Tibial nerve (tissue), 4 donors: ENCODE measurements around the gene KHDRBS2. TPM values are rescaled to one million over a fixed set of nuclear protein-coding genes. Genes with fewer than 3 reads are reported as not detected.

Source experiments
- DNase-seq, 2 donors: peaks; one replicate each; pipeline ENCODE4 v3.0.0-alpha.2; 2019; ENCODE audit warnings: low spot score in 2 of 2
- H3K27ac ChIP-seq, 4 donors: fragments of 200-600 bp; sonication (generic) in 3 of 4; one replicate each; pipeline ENCODE4 v1.5.1; 2017 to 2019; ENCODE audit warnings: mild to moderate bottlenecking in 1 of 4
- H3K27me3 ChIP-seq, 2 donors: fragments of 200-600 bp; sonication (generic) in 1 of 2; one replicate each; pipeline versions ENCODE4 v1.5.1 to v1.6.0; 2017 to 2019
- H3K36me3 ChIP-seq, 3 donors: fragments of 200-600 bp; sonication (generic); one replicate each; pipeline ENCODE4 v1.5.1; 2018 to 2019
- H3K4me1 ChIP-seq, 4 donors: fragments of 200-600 bp; sonication (generic) in 3 of 4; one replicate each; pipeline ENCODE4 v1.5.1; 2017 to 2019
- H3K4me3 ChIP-seq, 4 donors: fragments of 200-600 bp; sonication (generic) in 3 of 4; one replicate each; pipeline ENCODE4 v1.5.1; 2017 to 2019; ENCODE audit warnings: mild to moderate bottlenecking in 1 of 4, moderate library complexity in 1 of 4
- H3K9me3 ChIP-seq, 4 donors: fragments of 200-600 bp; sonication (generic) in 3 of 4; one replicate each; pipeline ENCODE4 v1.5.1; 2017 to 2019
- CTCF ChIP-seq, 5 experiments: fragments of 200-600 bp in 3 of 5; fragments of 450-650 bp in 2 of 5; sonication (generic) in 3 of 5; IDR thresholded peaks; one replicate each; pipeline ENCODE4 v1.5.1; 2016 to 2019; ENCODE audit warnings: antibody characterized with exemption in 5 of 5, mild to moderate bottlenecking in 3 of 5, moderate library complexity in 2 of 5
- EP300 ChIP-seq, 2 donors: sonication (generic); formaldehyde crosslinking; IDR thresholded peaks; one replicate each; pipeline ENCODE4 v1.6.1; 2017; ENCODE audit warnings: antibody characterized with exemption in 2 of 2, mild to moderate bottlenecking in 1 of 2
- POLR2A ChIP-seq, 2 donors: fragments of 450-650 bp; IDR thresholded peaks; one replicate each; pipeline ENCODE4 v1.6.1; 2017; ENCODE audit warnings: antibody characterized with exemption in 2 of 2, mild to moderate bottlenecking in 2 of 2, moderate library complexity in 2 of 2
- WGBS, 2 donors: methylation state at CpG; one replicate each; pipeline ENCODE4 v1.1.5; 2018; 5-methylcytosine and 5-hydroxymethylcytosine counted together
- total RNA-seq, 4 donors: library from RNA; depleted of rRNA; stranded (reverse); fragments of >200 nt; gene quantifications; one replicate each; pipeline ENCODE4 v1.1.0, GENCODE V29; 2016

KHDRBS2 gene
- total RNA-seq, 4 donors from 2014 or later = 0.21 to 3.3 (median 0.22) TPM; not detected in 1

- 58 to 68% methylated on average over 3 of the region's 3 CpGs for WGBS, 2 donors
- no peak overlapping the region for H3K4me3 ChIP-seq
- H3K36me3 ChIP-seq = no peaks in the 10 kb centered on the region
Measured at GRCh38 chr6:62265906-62266525, 20.0 kb downstream of the KHDRBS2 start.

GRCh38 chr6:62262283-62262682 lies 23.7 kb downstream of the KHDRBS2 start:
- no peak overlapping the region for H3K4me3 ChIP-seq
- H3K27ac ChIP-seq = no peak overlapping the region
- H3K36me3 ChIP-seq = no peaks in the 10 kb centered on the region
- H3K27me3 ChIP-seq = no peaks in the 10 kb centered on the region
- no peak for DNase-seq
- H3K9me3 ChIP-seq = no peaks in the 10 kb centered on the region
- TF ChIP-seq POLR2A (IDR thresholded peaks at IDR 0.05) = no peak
- no peak for TF ChIP-seq CTCF (IDR thresholded peaks at IDR 0.05)
- TF ChIP-seq EP300 (IDR thresholded peaks at IDR 0.05) = no peak
- 87 to 88% methylated on average over 3 of the region's 3 CpGs for WGBS, 2 donors
- H3K4me1 ChIP-seq = no peaks in the 10 kb centered on the region

More at GRCh38 chr6:62265906-62266525, 20.0 kb downstream of the KHDRBS2 start:
- Histone ChIP-seq H3K27me3 (no peaks in the 10 kb centered on the region), H3K9me3 (no peaks in the 10 kb centered on the region), H3K27ac (no peak overlapping the region), H3K4me1 (no peaks in the 10 kb centered on the region)
- no peak for DNase-seq
- TF ChIP-seq POLR2A (IDR thresholded peaks at IDR 0.05) (no peak), EP300 (IDR thresholded peaks at IDR 0.05) (no peak), CTCF (IDR thresholded peaks at IDR 0.05) (no peak)

DNA sequence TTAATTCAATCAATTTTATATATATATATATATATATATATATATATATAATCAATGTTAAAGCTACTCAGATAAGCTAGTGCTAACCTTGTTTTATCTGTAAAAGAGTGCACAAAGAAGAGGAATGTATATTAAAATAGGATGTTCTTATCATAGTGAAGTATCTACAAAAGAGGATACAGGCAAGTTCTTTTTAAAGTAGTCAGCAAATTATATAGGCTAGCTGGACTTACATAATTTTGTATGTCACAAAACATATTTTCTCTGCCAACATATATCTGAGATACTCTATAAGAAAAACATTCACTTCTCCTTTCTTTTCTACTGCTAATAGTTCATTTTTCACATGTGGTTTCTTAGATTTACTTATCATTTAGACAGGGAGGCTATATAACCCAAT lies 39.9 kb downstream of the KHDRBS2 start:
- no peaks in the 10 kb centered on the region for H3K4me1 ChIP-seq
- H3K27ac ChIP-seq = no peak overlapping the region
- TF ChIP-seq CTCF (IDR thresholded peaks at IDR 0.05) (no peak), POLR2A (IDR thresholded peaks at IDR 0.05) (no peak), EP300 (IDR thresholded peaks at IDR 0.05) (no peak)
- no peak overlapping the region for H3K4me3 ChIP-seq
- H3K27me3 ChIP-seq = no peaks in the 10 kb centered on the region
- no peaks in the 10 kb centered on the region for H3K9me3 ChIP-seq
- H3K36me3 ChIP-seq = no peaks in the 10 kb centered on the region
- no peak for DNase-seq

DNA sequence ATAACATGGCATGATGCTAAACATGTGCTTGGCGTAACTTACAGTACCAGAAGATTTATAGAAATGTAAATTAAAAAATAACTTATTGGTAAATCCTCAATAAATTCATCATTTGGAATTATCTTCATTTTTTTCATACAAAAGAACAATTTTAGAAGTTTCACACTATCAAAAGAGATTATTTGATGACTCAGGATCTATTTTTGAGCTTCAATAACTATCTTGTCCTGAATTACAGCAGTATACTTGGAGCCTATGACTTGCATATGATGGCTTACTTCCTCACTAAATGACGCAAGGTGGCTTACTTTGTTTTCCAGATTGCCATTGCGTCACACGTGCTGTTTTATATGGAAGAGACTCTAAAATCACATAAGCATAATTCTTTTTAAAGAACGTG lies 49.2 kb downstream of the KHDRBS2 start:
- Histone ChIP-seq H3K4me3 (no peak overlapping the region), H3K27me3 (no peaks in the 10 kb centered on the region), H3K9me3 (no peaks in the 10 kb centered on the region), H3K27ac (no peak overlapping the region), H3K36me3 (no peaks in the 10 kb centered on the region), H3K4me1 (no peaks in the 10 kb centered on the region)
- WGBS, 2 donors = 85 to 92% methylated on average over 5 of the region's 5 CpGs
- TF ChIP-seq POLR2A (IDR thresholded peaks at IDR 0.05) = no peak
- no peak for TF ChIP-seq EP300 (IDR thresholded peaks at IDR 0.05)
- no peak for TF ChIP-seq CTCF (IDR thresholded peaks at IDR 0.05)
- no peak for DNase-seq

GRCh38 chr6:62229231-62229630 lies 56.8 kb downstream of the KHDRBS2 start:
- Histone ChIP-seq H3K9me3 (peaks cover 0 to 18% (median 0%) of the 10 kb centered on the region in 4 donors), H3K27me3 (no peaks in the 10 kb centered on the region)
- DNase-seq = no peak

More at GRCh38 chr6:62229231-62229630, 56.8 kb downstream of the KHDRBS2 start:
- WGBS, 2 donors = 87 to 97% methylated on average over 5 to 6 of the region's 6 CpGs
- TF ChIP-seq POLR2A (IDR thresholded peaks at IDR 0.05) (no peak), CTCF (IDR thresholded peaks at IDR 0.05) (no peak)
- H3K36me3 ChIP-seq = no peaks in the 10 kb centered on the region
- no peaks in the 10 kb centered on the region for H3K4me1 ChIP-seq
- H3K4me3 ChIP-seq = no peak overlapping the region
- no peak overlapping the region for H3K27ac ChIP-seq
